Left forelimb (tissue), 1 donor: ENCODE measurements around the gene SLC6A19.

ENCODE experiments used
- DNase-seq: peaks from one replicate; pipeline ENCODE4 v3.0.0-alpha.2; 2018; ENCODE audit warnings: low spot score

Gene SLC6A19

DNA sequence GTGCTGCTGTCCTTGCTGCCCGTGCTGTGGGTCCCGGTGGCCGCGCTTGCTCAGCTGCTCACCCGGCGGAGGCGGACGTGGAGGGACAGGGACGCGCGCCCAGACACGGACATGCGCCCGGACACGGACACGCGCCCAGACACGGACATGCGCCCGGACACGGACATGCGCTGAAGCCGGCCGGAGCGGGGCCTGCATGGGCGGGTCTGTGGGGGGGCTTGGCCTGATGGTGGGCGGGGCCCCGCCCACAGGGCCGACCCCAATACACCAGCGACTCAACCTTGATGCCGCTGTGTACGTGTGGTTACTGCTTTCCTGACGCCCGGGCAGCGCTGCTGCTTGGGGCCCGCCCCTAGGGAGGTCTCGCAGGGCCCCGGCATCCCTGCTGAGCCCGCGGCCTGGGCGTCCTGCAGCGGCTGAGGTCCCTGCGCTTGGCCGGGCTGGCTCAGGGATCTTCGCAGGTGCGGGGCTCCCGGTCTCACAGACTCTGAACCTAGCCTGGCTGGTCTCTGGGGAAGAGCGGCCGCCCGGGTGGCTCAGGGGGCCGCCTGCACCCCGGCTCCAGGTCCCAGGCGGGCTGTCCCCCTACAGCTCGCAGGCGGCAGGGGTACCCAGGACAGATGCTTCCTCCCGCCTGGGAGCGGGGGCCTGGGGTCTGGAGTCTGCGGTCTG lies 44.6 kb downstream of the SLC6A19 start:
- no peak for DNase-seq

DNA sequence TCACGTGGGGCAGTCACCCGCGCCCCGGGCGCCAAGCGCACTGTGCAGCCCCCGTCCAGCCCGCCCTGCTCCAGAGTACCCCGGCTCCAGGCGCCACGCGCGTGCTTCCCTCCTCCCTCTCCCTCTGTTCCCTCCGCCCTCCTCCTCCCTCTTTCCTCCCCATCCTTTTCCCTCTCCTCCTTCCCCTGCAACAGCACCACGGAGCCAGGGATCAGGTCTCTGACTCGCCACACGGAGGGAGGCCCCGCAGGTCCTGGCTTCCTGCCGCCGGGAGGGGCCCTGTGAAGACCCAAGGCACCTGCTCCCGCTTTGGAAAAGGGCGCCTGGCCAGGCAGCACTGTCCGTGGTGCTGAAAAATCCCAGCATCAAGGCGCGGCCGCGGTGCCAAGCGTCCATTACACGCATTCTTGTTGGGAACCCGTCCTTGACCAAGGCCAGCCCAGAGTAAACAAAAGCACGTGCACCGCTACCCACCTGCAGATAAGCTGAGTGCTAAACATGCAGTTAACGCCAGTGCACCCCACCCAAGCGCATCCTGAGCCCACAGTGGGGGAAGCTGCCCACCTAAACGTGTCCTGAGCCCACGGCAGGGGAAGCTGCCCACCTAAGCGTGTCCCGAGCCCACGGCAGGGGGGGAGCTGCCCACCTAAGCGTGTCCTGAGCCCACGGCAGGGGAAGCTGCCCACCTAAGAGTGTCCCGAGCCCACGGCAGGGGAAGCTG lies 45.5 kb downstream of the SLC6A19 start:
- peak; percentile 85 for DNase-seq

DNA sequence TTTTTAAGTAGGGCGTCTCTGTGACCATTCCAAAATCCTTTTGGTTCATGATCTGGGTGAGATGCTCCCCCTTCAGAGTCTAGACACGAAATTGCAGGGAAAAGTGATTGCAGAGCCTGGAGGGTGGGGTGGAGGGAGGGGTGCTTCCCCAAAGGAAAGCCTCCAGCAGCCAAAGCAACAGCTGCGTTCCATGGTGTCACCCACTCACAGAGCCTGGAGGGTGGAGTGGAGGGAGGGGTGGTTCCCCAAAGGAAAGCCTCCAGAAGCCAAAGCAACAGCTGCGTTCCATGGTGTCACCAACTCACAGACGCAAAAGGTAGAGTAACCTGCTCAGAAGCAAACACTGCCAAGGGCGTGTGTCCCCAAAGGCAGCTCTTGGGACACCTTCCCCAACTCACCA lies 46.4 kb downstream of the SLC6A19 start:
- DNase-seq, result no peak

DNA sequence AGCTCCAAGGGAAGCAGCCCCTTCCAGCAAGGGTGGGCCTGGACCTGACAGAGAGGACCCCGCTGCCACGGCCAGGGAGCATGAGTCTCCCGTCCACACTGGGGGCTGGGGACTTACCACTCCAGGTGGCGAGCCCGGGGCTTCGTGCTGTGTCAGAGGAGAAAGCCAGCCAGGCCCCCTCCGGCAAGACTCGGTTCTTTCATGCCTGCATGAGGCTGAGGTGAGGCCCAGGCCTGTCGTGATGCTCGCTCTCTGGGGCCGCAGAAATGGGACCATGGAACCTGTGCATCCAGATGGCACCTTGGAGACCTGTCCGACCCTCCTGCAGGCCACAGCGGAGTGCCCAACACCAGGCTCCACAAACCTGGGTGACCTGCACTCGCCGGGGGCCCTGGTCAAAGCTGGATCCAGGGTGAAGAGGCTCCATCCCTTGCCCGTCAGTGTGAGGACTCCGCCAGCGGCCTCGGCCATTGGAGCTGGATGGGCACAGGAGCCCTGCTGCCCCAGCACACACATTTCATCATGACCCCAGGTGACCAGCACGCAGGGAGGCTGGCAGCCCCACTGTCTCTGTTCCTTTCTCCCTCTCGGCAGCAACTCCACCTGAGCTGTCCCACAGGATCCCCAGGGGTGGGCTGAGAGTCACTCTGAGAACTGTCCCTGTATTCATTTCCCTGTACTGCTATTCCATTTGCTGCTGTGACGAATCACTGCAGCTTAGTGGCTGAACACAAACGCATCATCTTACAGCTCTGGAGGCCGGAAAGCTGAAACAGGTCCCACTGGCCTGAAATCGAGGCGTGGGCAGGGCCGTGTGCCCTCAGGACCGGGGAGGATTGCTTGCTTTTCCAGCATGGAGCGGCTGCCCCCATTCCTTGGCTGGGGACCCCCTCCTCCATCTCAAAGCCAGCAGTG lies 48.2 kb downstream of the SLC6A19 start:
- DNase-seq, result no peak

DNA sequence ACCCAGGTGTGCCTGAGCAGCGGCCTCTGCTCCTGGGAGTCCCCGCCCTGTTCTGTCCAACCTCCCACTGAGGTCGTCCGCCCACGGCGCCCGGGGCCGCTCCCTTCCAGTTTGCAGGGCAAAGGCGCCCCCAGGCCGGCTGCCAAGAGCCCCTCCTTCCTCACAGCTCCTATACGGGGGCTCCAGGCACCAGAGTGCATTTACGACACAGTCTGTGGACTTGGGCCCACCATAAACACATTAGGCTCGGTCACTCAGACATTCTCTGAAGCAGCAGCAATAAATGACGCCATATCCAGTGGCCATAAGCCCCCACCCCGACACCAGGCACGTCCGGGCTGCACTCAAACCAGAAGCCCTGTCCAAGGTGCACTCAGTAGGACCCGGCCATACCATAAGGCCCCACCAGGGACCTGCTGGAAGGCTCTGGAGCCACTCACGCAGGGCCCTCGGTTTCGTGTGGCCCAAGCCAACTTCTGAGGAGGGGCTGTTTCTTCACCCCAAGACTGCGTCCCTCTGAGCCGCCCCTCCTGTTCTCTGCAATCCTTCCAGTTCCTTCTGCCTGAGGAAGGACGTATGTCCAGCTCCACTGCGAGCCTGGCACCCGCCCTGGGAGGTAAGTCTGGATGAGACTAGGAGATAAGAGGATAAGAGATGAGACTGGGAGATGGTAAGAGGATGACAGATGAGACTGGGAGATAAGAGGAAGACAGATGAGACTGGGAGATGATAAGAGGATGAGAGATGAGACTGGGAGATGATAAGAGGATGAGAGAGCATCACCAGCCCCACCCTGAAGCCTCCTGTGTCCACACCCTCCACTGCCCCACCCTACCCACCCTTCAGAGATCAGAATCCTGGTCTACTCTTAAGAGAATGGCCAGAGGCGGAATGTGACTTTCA lies 50.5 kb downstream of the SLC6A19 start:
- DNase-seq, result no peak

DNA sequence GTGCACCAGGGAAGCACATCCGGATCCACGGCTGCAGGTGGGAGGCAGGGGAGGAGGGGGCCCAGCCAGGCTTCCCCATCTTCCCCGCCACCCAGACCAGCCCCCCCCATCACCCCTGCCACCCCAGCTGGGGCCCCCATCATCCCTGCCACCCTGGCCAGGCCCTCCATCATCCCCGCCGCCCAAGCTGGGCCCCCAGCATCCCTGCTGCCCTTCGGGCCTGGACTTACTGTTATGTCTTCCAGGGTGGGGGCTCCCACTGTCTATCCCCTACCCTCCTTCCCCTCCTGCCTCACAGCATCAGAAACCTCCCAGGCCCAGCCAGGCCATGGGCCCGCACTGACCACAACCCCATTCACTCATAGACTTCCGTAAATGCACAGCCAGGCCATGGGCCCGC lies 51.3 kb downstream of the SLC6A19 start:
- DNase-seq, result no peak

DNA sequence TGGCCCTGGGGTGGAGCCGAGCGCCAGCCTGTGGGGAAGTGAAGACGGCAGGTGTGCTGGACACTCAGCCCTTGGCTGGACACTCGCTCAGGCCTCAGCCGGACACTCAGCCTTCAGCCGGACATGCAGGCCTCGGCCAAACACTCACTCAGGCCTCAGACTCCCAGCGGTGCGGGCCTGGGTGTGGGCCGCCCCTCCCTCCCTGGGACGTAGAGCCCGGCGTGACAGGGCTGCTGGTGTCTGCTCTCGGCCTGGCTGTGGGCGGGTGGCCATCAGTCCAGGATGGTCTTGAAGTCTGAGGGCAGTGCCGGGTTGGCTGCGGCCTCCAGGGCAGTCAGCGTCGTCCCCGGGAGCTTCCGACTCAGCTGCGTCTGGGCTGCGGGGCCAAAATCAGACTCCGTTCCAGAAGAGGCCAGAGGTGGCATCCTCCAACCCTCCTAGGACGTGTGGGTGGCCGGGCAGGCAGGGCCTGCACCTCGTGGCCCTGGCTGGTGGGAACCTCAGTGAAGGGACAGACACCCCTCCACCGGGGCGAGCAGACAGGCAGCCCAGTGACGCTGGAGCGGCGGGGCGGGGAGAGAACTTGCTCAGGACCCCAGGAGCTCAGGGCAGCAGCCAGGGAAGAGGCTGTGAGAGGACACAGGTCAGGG lies 52.2 kb downstream of the SLC6A19 start:
- DNase-seq, result no peak

DNA sequence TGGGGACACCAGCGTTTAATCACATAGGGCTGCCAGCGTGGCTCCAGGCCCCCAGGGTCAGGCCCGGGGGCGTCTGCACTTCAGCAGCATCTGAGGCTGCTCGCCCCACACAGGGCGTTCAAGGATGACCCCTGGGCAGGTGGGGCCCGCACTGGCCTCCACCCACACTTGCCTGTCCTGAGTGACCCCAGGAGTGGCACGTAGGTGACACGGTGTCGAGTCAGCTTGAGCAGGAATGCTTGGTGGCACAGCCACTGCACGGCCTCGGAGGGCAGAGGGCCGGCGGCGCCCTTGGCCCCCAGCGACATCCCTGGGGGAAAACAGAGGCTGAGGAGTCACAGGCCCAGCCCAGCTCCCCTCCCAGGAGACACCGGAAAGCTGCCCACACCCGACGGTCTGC lies 52.8 kb downstream of the SLC6A19 start:
- no peak for DNase-seq

DNA sequence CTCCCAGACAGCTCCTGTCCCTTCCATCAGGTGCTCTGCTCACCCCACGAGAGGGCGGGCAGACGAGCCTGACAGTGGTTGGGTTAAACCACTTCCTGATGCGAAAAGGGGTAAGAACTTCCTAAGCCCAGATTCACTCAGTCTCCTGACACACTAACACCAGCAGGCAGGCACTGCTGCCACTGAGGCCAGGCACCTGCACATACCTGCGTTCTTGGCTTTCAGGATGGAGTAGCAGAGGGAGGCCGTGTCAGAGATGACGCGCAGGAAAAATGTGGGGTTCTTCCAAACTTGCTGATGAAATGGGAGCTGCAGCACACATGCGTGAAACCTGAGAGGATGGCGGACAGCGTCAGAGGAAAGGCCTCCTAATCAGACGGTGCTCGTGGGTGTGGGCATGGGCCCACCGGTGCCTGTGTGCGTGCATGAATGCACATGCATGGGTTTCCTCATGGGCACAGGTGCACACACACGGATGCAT lies 53.7 kb downstream of the SLC6A19 start:
- DNase-seq, result no peak

DNA sequence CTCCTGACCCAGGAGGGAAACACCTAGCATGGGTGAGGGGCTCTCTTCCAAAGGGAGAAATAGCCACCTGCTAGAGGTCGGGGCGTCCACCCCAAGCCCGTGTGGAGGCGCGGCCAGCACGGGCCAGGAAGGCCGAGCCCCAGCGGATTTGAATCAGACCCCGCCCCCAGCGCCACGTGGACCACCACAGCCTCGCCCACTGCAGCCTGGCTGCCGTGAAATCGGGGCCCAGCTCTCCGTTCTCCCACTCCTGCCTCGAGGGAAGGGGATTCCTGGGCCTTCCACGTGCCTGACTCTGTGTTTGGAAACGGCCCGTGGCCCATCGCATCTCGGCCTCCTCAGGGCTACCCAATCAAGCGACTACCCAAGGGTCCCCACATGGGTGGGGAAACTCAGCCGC lies 55.4 kb downstream of the SLC6A19 start:
- no peak for DNase-seq

DNA sequence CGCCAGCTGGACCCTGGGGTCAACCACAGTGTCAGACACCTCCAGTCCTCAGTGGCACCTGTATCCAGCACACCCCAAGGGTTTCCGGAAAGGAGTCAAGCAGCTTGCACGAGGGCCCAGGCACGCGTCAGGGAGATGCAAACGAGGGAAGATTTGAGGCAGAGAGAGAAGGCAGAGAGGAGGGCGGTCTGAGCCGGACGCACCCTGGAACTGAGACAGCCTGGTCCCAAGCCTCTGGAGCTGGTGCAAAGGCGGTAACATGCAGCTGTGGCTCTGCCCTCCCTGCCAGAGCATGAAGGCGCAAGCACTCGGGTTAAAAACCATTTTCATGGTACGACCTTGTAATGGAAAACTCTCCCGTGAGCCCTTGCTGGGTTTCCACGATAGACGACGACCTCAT lies 56.0 kb downstream of the SLC6A19 start:
- no peak for DNase-seq

DNA sequence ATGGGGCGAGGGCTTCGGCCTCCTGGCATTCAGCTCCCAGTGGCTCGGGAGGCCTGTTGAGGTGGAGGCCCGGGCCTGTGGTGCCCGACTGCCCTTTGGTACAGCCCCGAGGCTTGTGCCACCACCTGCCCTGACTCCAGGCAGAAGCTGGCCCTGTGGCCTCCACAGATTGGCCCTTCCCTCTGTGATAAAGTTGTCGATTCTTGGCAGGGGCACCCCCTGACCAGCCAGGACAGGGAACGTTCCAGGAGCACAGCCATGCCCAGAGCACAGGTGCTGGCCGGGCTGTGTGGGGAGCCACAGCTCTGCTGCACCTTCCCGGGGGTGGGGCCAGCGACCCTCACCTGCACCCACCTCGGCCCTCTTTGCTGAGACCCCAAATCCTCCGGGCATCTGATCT lies 56.4 kb downstream of the SLC6A19 start:
- no peak for DNase-seq

DNA sequence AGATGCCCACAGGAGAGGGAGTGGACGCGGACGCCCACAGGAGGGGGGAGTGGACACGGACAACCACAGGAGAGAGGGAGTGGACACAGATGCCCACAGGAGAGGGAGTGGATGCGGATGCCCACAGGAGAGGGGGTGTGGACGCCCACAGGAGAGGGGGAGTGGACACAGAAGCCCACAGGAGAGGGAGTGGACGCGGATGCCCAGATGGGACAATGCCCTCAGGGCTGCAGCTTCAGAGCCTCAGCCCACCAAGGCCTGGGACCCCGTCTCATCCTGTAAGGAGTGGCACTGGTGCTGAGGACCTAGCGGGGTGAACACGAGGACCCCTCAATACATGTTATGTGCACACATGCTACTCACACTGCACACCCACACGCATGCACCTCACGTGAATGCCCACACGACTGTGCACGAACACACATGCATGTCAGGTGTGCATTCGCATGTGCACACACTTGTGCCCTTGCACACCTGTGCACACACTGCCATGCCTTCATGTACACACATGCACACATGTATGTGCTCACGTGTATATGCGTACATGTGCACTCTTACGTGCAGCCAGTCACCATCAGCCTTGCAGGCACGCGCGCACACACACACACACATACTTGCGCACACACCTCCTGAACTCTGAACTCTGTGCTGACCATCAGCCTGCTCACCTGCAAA lies 58.5 kb downstream of the SLC6A19 start:
- no peak for DNase-seq

DNA sequence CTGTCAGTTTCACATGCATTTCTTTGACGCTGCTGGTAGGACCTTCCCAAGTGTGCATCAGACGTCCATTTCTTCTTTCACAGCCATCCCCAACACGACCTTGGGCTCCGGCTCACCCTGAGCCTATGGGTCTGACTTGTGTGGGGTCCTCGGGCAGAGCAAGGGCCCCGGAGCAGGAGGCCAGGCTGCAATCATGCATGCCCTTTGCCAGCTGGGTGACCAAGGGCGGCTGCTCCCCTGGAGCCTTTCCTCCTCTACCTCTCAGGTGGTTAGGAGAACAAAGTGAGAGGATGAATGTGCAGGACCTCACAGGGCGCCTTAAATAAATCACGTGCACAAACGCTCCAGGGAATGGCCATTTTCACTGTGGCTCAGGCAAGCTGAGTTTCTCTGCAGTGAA lies 60.2 kb downstream of the SLC6A19 start:
- DNase-seq, result no peak

DNA sequence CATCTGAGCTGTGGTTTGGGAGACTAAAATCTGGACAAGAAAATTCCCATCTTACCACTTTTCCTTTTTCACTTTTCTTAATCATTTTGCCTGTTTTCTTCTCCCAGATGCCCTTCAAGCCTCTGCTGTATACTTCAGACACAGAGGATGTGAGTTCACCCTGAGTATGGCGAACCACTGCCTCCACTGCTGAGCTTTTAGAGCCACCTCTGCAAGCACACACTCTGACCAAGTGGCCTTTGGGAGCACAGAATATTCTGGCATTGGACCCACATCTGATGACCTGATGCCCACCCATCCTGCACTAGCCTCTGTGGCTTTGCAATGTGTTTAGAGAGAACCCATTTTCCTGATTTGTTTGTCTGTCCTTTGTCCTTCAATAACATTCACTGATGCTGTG lies 61.0 kb downstream of the SLC6A19 start:
- no peak for DNase-seq

DNA sequence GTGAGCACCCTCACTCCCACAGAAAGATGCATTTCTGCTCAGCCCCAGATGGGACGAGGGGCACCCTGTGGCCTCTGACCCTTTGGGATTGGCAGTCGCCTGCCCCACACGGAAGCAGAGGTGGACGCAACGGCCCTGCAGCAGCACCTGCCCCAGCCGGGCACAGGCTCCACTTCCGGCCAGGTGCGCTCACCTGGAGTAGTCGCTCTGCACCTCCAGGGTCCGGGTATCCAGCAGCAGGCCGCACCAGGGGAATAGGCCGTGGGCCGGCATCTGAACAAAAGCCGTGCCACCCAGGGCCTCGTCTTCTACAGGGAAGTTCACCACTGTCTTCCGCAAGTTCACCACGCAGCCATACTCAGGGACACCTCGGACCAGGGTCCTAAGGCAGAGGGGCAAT lies 62.8 kb downstream of the SLC6A19 start:
- no peak for DNase-seq

DNA sequence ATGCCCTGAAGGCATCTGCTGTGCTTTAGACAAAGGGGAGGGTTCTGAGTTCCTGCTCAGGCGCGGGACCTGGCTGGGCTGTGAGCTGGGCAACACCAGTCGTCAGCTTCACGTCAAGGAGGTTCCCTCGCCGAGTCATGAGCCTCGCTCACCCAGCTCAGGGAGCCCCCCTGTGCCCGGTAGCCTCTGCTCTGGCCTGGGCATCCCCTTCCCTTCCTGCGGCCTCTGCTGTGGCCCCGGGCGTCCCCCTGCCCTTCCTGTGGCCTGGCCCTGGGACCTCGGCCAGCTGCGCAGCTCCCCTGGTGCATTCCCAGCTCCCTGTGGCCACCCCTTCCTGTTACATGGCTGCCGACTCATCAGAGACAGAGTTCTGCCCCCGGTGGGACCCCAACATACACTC lies 63.6 kb downstream of the SLC6A19 start:
- DNase-seq, result no peak

DNA sequence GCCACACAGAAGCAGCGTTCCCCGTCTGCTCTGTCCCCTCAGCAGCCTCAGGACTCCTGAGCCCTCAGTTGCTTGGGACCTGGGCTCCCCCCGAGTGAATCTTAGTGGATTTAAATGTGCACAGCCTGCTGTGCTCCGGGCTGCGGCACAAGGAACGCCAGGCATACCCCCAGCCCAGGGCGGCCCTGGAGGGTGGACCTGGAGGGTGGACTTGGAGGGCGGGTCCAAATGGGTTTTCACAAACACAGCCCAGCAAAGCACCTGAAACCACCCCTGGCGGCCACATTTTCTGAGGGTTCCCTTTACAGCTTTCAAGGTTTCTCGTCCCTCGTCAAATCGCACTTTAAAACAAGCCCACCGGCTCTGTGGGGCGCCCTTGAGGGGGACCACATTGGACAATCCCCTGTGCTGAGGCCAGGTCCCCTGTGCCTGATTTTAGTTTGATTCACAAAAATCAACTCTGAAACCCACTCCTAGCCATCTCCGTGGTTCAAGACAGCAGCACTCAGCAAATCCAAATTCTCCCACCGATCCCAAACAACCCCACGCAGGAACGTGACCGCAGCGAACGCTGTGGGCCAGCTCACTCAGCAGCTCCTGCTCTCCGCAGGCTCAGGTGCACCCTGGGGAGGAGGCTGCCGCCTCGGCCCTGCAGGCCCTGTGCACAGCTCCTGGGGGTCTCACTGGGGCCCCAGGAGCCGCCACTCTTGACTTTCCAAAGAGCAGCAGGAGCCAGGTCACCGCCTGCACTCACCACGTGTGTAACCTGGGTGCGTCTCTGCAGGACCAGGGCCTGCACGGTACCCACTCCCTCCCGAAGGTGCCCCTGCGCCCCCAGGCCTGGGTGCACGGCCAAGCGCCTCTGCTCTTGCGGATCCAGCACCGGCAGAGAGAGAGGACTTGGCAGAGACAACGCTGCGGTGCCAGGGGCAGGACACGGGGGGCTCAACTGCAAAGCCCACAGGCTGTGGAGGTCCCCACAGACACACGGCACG lies 64.4 kb downstream of the SLC6A19 start:
- no peak for DNase-seq

DNA sequence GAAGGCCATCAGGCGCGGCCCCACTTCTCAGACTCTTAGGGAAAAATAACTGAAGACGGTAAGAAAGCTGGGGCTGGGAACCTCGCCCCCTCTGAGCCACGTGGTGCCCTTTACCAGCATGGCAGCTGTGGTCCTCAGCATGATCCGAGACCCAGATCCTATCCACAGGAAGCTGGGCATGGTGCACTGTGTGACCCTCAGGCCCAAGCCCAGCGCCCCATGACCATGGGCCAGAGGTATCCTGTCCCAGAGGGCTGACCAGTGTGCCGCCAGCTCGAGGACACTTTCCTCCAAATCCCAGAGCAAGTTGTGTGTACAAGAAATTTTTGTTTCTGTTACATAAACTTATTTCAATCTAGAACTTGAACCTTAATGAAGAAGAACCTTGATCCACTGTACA lies 65.4 kb downstream of the SLC6A19 start:
- DNase-seq, result no peak
